ENCODE data around the gene JARID2. TPM values are rescaled to one million over a fixed set of nuclear protein-coding genes. Genes with fewer than 3 reads are reported as not detected.
A peak's percentile ranks its signal among the peaks of the same experiment; 100 is the strongest.

JARID2 gene
- total and polyA plus RNA-seq, 11 donors, result 3.5 to 12.2 (median 7.5) TPM

GRCh38 chr6:15332446-15332845 lies 86.6 kb downstream of the JARID2 start:
- Histone ChIP-seq H3K27ac (no peak overlapping the region), H3K4me3 (no peak overlapping the region), H3K27me3 (no peaks in the 10 kb centered on the region), H3K36me3 (no peaks in the 10 kb centered on the region), H3K9me3 (no peaks in the 10 kb centered on the region), H3K4me1 (peaks cover 0 to 75% (median 29%) of the 10 kb centered on the region in 12 donors)
- ATAC-seq (no peak), DNase-seq (no peak)
- intact Hi-C loops (cut with DNase I), result no loop called here
- TF ChIP-seq POLR2A (IDR thresholded peaks at IDR 0.05) (no peak), CTCF (IDR thresholded peaks at IDR 0.05) (no peak)
- 83 to 84% (median 84%) methylated on average over 2 of the region's 2 CpGs for WGBS, 4 donors

GRCh38 chr6:15335385-15335784 lies 89.5 kb downstream of the JARID2 start:
- Histone ChIP-seq H3K4me3 (no peak overlapping the region), H3K4me1 (peaks cover 0 to 66% (median 10%) of the 10 kb centered on the region in 12 donors), H3K36me3 (no peaks in the 10 kb centered on the region), H3K27ac (no peak overlapping the region), H3K9me3 (no peaks in the 10 kb centered on the region), H3K27me3 (no peaks in the 10 kb centered on the region)
- intact Hi-C loops (cut with DNase I), result no loop called here
- TF ChIP-seq POLR2A (IDR thresholded peaks at IDR 0.05) (no peak), CTCF (IDR thresholded peaks at IDR 0.05) (no peak)
- ATAC-seq, result no peak
- no peak for DNase-seq

GRCh38 chr6:15335916-15336315 lies 90.0 kb downstream of the JARID2 start:
- no peak overlapping the region for H3K27ac ChIP-seq
- ATAC-seq (no peak), DNase-seq (no peak)
- no peak overlapping the region for H3K4me3 ChIP-seq
- no peaks in the 10 kb centered on the region for H3K36me3 ChIP-seq
- no peaks in the 10 kb centered on the region for H3K27me3 ChIP-seq
- H3K9me3 ChIP-seq, result no peaks in the 10 kb centered on the region
- TF ChIP-seq CTCF (IDR thresholded peaks at IDR 0.05) (no peak), POLR2A (IDR thresholded peaks at IDR 0.05) (no peak)
- intact Hi-C loops (cut with DNase I), result no loop called here
- peaks cover 0 to 66% (median 10%) of the 10 kb centered on the region in 12 donors for H3K4me1 ChIP-seq
- 89 to 92% (median 91%) methylated on average over 4 of the region's 4 CpGs for WGBS, 4 donors

GRCh38 chr6:15336900-15337560 lies 91.2 kb downstream of the JARID2 start:
- intact Hi-C loops (cut with DNase I), result no loop called here
- Histone ChIP-seq H3K4me1 (peaks cover 0 to 66% (median 13%) of the 10 kb centered on the region in 12 donors), H3K36me3 (no peaks in the 10 kb centered on the region), H3K27me3 (no peaks in the 10 kb centered on the region), H3K27ac (peak overlapping the region in 1 of 12 donors; percentile 24), H3K9me3 (no peaks in the 10 kb centered on the region), H3K4me3 (no peak overlapping the region)
- ATAC-seq (no peak), DNase-seq (no peak)
- TF ChIP-seq CTCF (IDR thresholded peaks at IDR 0.05) (no peak), POLR2A (IDR thresholded peaks at IDR 0.05) (no peak)
- WGBS, 4 donors, result 63 to 77% (median 68%) methylated on average over 9 of the region's 9 CpGs

All from heart left ventricle (tissue), 16 donors.